ENCODE results near the gene GLTP.

DNA sequence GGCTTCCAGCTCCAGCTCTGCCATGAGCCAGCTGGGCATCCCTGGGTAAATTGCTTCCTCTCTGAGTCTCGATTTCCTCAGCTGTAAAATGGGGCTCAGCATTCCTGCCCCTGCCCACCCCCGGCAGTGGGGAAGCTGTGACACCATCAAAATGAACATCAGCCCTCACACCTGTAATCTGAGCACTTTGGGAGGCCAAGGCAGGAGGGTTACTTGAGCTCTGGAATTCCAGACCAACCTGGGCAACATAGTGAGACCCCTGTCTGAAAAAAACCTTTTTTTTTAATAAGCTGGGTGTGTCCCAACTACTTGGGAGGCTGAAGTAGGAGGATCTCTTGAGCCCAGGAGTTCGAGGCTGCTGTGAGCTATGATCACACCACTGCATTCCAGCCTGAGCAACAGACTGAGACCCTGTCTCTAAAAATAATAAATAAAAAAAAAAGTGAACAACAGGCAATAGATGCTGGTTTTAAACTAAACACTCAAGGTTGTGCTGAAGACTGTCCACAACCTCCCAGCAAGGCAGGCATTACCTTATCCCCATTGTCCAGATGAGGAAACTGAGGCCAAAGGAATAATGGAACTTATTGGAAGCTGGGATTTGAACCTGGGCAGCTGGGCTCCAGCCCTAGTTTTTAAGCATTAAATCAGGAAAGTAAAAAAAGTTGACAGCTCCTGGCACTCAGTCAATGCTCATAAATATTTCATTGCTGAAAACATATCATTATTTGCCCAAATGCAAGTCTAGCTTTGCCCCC is 51.4 kb downstream of the GLTP start:
- TF ChIP-seq, protein P1, sequence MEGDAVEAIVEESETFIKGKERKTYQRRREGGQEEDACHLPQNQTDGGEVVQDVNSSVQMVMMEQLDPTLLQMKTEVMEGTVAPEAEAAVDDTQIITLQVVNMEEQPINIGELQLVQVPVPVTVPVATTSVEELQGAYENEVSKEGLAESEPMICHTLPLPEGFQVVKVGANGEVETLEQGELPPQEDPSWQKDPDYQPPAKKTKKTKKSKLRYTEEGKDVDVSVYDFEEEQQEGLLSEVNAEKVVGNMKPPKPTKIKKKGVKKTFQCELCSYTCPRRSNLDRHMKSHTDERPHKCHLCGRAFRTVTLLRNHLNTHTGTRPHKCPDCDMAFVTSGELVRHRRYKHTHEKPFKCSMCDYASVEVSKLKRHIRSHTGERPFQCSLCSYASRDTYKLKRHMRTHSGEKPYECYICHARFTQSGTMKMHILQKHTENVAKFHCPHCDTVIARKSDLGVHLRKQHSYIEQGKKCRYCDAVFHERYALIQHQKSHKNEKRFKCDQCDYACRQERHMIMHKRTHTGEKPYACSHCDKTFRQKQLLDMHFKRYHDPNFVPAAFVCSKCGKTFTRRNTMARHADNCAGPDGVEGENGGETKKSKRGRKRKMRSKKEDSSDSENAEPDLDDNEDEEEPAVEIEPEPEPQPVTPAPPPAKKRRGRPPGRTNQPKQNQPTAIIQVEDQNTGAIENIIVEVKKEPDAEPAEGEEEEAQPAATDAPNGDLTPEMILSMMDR (IDR thresholded peaks at IDR 0.05): no peak
- TF ChIP-seq, protein P2, sequence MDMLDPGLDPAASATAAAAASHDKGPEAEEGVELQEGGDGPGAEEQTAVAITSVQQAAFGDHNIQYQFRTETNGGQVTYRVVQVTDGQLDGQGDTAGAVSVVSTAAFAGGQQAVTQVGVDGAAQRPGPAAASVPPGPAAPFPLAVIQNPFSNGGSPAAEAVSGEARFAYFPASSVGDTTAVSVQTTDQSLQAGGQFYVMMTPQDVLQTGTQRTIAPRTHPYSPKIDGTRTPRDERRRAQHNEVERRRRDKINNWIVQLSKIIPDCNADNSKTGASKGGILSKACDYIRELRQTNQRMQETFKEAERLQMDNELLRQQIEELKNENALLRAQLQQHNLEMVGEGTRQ (CRISPR knock-in tag; IDR thresholded peaks at IDR 0.05): no peak
- no peak for TF ChIP-seq ZBTB21 (CRISPR knock-in tag; IDR thresholded peaks at IDR 0.05; ENCODE audit: borderline replicate concordance)

Data from WTC11 (cell line).